Measurements from ENCODE around the gene CBL. TPM values are rescaled to one million over a fixed set of nuclear protein-coding genes. Genes with fewer than 3 reads are reported as not detected.

Gene CBL
- total and polyA plus RNA-seq, 10 of the 15 experiments (the other 5 are each of a cell fraction or from before 2014, with no cell fraction given): 3.9 to 27.1 (median 9.5) TPM

DNA sequence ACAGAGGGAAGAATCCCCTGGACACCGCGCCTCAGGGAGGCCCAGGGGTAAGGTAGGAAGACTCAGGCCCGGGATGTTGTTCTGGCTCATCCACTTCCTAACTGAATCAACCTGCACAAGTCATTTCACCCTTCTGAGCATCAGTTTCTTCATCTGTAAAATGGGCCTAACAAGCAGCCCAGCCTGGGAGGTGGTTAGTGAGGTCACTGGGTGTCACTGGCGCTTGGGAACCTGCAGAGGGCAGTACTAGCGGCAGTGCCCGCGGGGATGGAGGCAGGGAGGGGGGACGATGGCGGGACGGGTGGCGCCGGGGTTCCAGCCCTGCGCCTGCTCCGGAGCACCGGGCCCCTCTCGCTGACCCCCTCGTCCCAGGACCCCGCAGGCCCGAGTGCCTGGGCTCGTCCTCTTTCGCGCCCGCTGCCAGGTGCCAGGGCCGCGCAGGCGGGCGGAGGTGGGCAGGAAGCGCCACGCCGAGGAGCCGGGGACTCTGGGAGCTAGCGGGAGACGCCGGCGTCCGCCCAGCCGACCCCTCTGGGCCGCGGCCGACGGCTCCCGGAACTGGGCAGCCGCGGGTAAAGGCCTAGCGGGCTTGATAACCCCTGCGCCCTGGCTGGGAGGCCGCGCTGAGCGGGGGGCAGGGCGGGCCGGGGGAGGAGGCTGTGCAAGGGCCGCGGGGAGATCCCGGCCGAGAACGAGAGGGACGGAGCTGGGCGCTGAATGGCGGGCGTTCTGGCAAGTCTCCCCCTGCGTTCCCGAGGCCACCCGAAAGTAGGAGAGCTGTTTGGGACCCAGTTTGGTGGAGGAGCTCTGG lies 37.5 kb upstream of the CBL start, which contains the start of gene NLRX1 (continued):
- peak; percentile 93 for TF ChIP-seq YY1 (IDR thresholded peaks at IDR 0.05; ENCODE audit: low read depth, low read length)
- TF ChIP-seq, protein P1, sequence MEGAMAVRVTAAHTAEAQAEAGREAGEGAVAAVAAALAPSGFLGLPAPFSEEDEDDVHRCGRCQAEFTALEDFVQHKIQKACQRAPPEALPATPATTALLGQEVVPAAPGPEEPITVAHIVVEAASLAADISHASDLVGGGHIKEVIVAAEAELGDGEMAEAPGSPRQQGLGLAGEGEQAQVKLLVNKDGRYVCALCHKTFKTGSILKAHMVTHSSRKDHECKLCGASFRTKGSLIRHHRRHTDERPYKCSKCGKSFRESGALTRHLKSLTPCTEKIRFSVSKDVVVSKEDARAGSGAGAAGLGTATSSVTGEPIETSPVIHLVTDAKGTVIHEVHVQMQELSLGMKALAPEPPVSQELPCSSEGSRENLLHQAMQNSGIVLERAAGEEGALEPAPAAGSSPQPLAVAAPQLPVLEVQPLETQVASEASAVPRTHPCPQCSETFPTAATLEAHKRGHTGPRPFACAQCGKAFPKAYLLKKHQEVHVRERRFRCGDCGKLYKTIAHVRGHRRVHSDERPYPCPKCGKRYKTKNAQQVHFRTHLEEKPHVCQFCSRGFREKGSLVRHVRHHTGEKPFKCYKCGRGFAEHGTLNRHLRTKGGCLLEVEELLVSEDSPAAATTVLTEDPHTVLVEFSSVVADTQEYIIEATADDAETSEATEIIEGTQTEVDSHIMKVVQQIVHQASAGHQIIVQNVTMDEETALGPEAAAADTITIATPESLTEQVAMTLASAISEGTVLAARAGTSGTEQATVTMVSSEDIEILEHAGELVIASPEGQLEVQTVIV (IDR thresholded peaks at IDR 0.05; ENCODE audit: borderline replicate concordance, partially characterized antibody): peak; percentile 12
- TF ChIP-seq, protein P2, sequence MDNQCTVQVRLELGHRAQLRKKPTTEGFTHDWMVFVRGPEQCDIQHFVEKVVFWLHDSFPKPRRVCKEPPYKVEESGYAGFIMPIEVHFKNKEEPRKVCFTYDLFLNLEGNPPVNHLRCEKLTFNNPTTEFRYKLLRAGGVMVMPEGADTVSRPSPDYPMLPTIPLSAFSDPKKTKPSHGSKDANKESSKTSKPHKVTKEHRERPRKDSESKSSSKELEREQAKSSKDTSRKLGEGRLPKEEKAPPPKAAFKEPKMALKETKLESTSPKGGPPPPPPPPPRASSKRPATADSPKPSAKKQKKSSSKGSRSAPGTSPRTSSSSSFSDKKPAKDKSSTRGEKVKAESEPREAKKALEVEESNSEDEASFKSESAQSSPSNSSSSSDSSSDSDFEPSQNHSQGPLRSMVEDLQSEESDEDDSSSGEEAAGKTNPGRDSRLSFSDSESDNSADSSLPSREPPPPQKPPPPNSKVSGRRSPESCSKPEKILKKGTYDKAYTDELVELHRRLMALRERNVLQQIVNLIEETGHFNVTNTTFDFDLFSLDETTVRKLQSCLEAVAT (IDR thresholded peaks at IDR 0.05): peak; percentile 44; the same call in 1 of the 2 replicates
- peak; percentile 16 for TF ChIP-seq MEF2B (IDR thresholded peaks at IDR 0.05; ENCODE audit: partially characterized antibody, poor library complexity, severe bottlenecking)
- TF ChIP-seq IRF4 (IDR thresholded peaks at IDR 0.05; ENCODE audit: low read depth, low read length): 0 out of 2 replicates have a peak, but pooled peaks have one; percentile 71
- 0 out of 2 replicates have a peak, but pooled peaks have one; percentile 25 for TF ChIP-seq TCF12 (IDR thresholded peaks at IDR 0.05; ENCODE audit: low read depth, low read length)
- TF ChIP-seq, protein P3, sequence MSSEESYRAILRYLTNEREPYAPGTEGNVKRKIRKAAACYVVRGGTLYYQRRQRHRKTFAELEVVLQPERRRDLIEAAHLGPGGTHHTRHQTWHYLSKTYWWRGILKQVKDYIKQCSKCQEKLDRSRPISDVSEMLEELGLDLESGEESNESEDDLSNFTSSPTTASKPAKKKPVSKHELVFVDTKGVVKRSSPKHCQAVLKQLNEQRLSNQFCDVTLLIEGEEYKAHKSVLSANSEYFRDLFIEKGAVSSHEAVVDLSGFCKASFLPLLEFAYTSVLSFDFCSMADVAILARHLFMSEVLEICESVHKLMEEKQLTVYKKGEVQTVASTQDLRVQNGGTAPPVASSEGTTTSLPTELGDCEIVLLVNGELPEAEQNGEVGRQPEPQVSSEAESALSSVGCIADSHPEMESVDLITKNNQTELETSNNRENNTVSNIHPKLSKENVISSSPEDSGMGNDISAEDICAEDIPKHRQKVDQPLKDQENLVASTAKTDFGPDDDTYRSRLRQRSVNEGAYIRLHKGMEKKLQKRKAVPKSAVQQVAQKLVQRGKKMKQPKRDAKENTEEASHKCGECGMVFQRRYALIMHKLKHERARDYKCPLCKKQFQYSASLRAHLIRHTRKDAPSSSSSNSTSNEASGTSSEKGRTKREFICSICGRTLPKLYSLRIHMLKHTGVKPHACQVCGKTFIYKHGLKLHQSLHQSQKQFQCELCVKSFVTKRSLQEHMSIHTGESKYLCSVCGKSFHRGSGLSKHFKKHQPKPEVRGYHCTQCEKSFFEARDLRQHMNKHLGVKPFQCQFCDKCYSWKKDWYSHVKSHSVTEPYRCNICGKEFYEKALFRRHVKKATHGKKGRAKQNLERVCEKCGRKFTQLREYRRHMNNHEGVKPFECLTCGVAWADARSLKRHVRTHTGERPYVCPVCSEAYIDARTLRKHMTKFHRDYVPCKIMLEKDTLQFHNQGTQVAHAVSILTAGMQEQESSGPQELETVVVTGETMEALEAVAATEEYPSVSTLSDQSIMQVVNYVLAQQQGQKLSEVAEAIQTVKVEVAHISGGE (CRISPR knock-in tag; IDR thresholded peaks at IDR 0.05): no peak
- peak; percentile 28 for TF ChIP-seq SP1 (IDR thresholded peaks at IDR 0.05; ENCODE audit: low read depth, low read length)
- TF ChIP-seq, protein P4, sequence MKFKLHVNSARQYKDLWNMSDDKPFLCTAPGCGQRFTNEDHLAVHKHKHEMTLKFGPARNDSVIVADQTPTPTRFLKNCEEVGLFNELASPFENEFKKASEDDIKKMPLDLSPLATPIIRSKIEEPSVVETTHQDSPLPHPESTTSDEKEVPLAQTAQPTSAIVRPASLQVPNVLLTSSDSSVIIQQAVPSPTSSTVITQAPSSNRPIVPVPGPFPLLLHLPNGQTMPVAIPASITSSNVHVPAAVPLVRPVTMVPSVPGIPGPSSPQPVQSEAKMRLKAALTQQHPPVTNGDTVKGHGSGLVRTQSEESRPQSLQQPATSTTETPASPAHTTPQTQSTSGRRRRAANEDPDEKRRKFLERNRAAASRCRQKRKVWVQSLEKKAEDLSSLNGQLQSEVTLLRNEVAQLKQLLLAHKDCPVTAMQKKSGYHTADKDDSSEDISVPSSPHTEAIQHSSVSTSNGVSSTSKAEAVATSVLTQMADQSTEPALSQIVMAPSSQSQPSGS (IDR thresholded peaks at IDR 0.05; ENCODE audit: low read length): no peak
- TF ChIP-seq ASH2L (IDR thresholded peaks at IDR 0.05; ENCODE audit: borderline replicate concordance, low read depth): no peak
- TF ChIP-seq BHLHE40 (IDR thresholded peaks at IDR 0.05; ENCODE audit: borderline replicate concordance in 1 of 2, low read depth in 2 of 2, low read length in 1 of 2): peak; percentile 35 to 57; a peak in 3 of 4 replicates
- no peak for TF ChIP-seq STAT1 (conservative IDR thresholded peaks at IDR 0.05)
- peak; percentile 36; the same call in 1 of the 2 replicates for TF ChIP-seq PML (IDR thresholded peaks at IDR 0.05; ENCODE audit: low read length)
- TF ChIP-seq EGR1 (IDR thresholded peaks at IDR 0.05; ENCODE audit: borderline replicate concordance in 1 of 2, low read depth in 2 of 2, low read length in 2 of 2): 0 out of 3 replicates have a peak, but pooled peaks of 1 of the 2 experiments have one; percentile 28
- no peak for TF ChIP-seq MTA2 (IDR thresholded peaks at IDR 0.05; ENCODE audit: low read depth)
- TF ChIP-seq, protein P5, sequence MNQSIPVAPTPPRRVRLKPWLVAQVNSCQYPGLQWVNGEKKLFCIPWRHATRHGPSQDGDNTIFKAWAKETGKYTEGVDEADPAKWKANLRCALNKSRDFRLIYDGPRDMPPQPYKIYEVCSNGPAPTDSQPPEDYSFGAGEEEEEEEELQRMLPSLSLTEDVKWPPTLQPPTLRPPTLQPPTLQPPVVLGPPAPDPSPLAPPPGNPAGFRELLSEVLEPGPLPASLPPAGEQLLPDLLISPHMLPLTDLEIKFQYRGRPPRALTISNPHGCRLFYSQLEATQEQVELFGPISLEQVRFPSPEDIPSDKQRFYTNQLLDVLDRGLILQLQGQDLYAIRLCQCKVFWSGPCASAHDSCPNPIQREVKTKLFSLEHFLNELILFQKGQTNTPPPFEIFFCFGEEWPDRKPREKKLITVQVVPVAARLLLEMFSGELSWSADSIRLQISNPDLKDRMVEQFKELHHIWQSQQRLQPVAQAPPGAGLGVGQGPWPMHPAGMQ (IDR thresholded peaks at IDR 0.05; ENCODE audit: borderline replicate concordance): no peak
- peak; percentile 50; the same call in 1 of the 2 replicates for TF ChIP-seq POLR2AphosphoS5 (IDR thresholded peaks at IDR 0.05; ENCODE audit: low read length)
- 0 out of 3 replicates have a peak, but pooled peaks have one; percentile 35 for TF ChIP-seq POU2F2 (IDR thresholded peaks at IDR 0.05; ENCODE audit: borderline replicate concordance, low read depth, low read length)

All from GM12878 (cell line).